Measurements from ENCODE around the gene TIAL1.

GRCh38 chr10:119621078-119621384, 24.3 kb upstream of the TIAL1 start:
- TF ChIP-seq ZC3H10 (CRISPR knock-in tag; IDR thresholded peaks at IDR 0.05) (no peak), PATZ1 (CRISPR knock-in tag; IDR thresholded peaks at IDR 0.05; ENCODE audit: borderline replicate concordance) (no peak), ZNF565 (CRISPR knock-in tag; conservative IDR thresholded peaks at IDR 0.05; ENCODE audit: low read depth) (no peak), TOX (CRISPR knock-in tag; IDR thresholded peaks at IDR 0.05; ENCODE audit: borderline replicate concordance) (no peak), CREB5 (CRISPR knock-in tag; IDR thresholded peaks at IDR 0.05; ENCODE audit: low read depth) (no peak), GLIS3 (CRISPR knock-in tag; IDR thresholded peaks at IDR 0.05) (no peak), POU6F1 (CRISPR knock-in tag; IDR thresholded peaks at IDR 0.05; ENCODE audit: borderline replicate concordance, low read depth) (no peak), ZNF8 (CRISPR knock-in tag; IDR thresholded peaks at IDR 0.05) (no peak), RARB (CRISPR knock-in tag; IDR thresholded peaks at IDR 0.05) (no peak), CSRNP3 (CRISPR knock-in tag; IDR thresholded peaks at IDR 0.05) (no peak), ARNTL (CRISPR knock-in tag; IDR thresholded peaks at IDR 0.05; ENCODE audit: borderline replicate concordance, low read depth) (no peak)

All from SK-N-SH treated with all-trans-retinoic acid at 6 μM for 48 hours (cell line).